Measurements from ENCODE around the gene SLC15A1. TPM values are rescaled to one million over a fixed set of nuclear protein-coding genes. Genes with fewer than 3 reads are reported as not detected.

The SLC15A1 gene
- total RNA-seq, 4 donors from 2014 or later, result not detected

DNA sequence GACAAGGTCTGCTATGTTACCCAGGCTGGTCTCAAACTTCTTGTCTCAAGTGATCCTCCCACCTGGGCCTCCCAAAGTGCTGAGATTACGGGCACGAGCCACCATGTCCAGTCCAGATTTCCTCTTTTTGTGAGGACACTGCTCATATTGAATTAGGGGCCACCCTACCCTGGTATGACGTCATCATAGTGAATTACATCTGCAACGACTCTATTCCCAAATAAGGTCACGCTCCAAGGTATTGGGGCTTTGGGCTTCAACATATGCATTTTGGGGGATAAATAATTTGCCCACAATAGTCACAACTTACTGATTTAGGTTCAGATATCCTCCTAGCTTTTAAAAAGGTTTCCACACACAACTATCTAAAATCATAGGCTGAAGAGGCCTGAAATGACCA is 9.5 kb downstream of the SLC15A1 start:
- Histone ChIP-seq H3K4me3 (no peak overlapping the region), H3K9me3 (peaks cover 0 to 12% (median 0%) of the 10 kb centered on the region in 4 donors), H3K4me1 (no peaks in the 10 kb centered on the region), H3K27ac (no peak overlapping the region), H3K36me3 (no peaks in the 10 kb centered on the region), H3K27me3 (no peaks in the 10 kb centered on the region)
- TF ChIP-seq POLR2A (IDR thresholded peaks at IDR 0.05) (no peak), EP300 (IDR thresholded peaks at IDR 0.05) (no peak)
- 87 to 91% methylated on average over 5 of the region's 5 CpGs for WGBS, 2 donors
- no peak for DNase-seq (ENCODE audit: low spot score in 2 of 2)

GRCh38 chr13:98741741-98742435 is 10.6 kb downstream of the SLC15A1 start:
- 76 to 77% methylated on average over 14 of the region's 14 CpGs for WGBS, 2 donors
- H3K36me3 ChIP-seq, result no peaks in the 10 kb centered on the region
- H3K9me3 ChIP-seq, result peaks cover 0 to 20% (median 0%) of the 10 kb centered on the region in 4 donors
- TF ChIP-seq POLR2A (IDR thresholded peaks at IDR 0.05), result no peak
- no peak for TF ChIP-seq EP300 (IDR thresholded peaks at IDR 0.05)
- no peak for TF ChIP-seq CTCF (IDR thresholded peaks at IDR 0.05)
- no peak overlapping the region for H3K4me3 ChIP-seq
- DNase-seq (ENCODE audit: low spot score in 2 of 2), result no peak
- no peaks in the 10 kb centered on the region for H3K27me3 ChIP-seq
- no peak overlapping the region for H3K27ac ChIP-seq
- H3K4me1 ChIP-seq, result no peaks in the 10 kb centered on the region

DNA sequence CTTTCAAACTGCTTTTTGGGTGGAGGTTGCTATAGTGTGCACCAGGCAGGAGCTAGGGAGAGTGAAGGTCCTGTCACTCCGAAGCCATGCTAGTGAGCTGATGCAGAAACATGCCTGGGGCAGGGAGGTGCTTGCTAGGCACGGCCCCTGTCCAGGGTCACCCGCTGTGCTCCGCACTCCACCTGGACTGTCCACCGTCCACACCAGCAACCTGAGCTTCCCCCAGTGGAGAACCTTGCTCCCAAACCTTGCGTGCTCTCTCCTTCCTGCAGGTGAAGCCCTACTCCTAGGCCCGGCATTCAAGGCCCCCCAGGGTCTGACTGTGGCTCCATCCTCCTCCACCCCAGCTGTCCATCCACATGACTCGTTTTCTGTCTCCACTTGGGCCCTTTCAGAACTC is 12.3 kb downstream of the SLC15A1 start:
- H3K4me1 ChIP-seq, result no peaks in the 10 kb centered on the region
- peaks cover 0 to 20% (median 0%) of the 10 kb centered on the region in 4 donors for H3K9me3 ChIP-seq
- no peaks in the 10 kb centered on the region for H3K27me3 ChIP-seq
- DNase-seq (ENCODE audit: low spot score in 2 of 2), result no peak
- no peak overlapping the region for H3K27ac ChIP-seq
- H3K4me3 ChIP-seq, result no peak overlapping the region
- 87 to 89% methylated on average over 8 of the region's 8 CpGs for WGBS, 2 donors
- TF ChIP-seq EP300 (IDR thresholded peaks at IDR 0.05) (no peak), CTCF (IDR thresholded peaks at IDR 0.05) (no peak), POLR2A (IDR thresholded peaks at IDR 0.05) (no peak)
- no peaks in the 10 kb centered on the region for H3K36me3 ChIP-seq

DNA sequence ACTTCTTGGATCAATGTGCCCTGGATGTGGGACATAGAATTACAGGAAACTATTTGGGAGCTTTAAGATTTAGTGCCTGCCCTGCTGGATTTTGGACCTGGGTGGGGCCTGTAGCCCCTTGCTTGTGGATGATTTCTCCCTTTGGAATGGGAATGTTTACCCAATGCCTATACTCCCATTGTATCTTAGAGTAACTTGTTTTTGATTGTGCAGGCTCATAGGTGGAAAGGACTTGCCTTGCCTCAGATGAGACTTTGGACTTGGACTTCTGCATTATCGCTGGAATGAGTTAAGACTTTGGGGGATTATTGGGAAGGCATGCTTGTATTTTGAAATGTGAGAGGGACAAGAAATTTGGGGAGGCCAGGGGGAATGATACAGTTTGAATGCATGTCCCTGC is 13.5 kb downstream of the SLC15A1 start:
- Histone ChIP-seq H3K9me3 (peaks cover 0 to 20% (median 0%) of the 10 kb centered on the region in 4 donors), H3K4me3 (no peak overlapping the region), H3K4me1 (no peaks in the 10 kb centered on the region), H3K36me3 (no peaks in the 10 kb centered on the region), H3K27ac (no peak overlapping the region), H3K27me3 (no peaks in the 10 kb centered on the region)
- 100% methylated on average over 1 of the region's 1 CpG for WGBS, 2 donors
- DNase-seq (ENCODE audit: low spot score in 2 of 2), result no peak
- TF ChIP-seq POLR2A (IDR thresholded peaks at IDR 0.05) (no peak), CTCF (IDR thresholded peaks at IDR 0.05) (no peak), EP300 (IDR thresholded peaks at IDR 0.05) (no peak)

GRCh38 chr13:98738213-98738612 is 14.3 kb downstream of the SLC15A1 start:
- Histone ChIP-seq H3K4me3 (no peak overlapping the region), H3K27me3 (no peaks in the 10 kb centered on the region), H3K4me1 (no peaks in the 10 kb centered on the region), H3K27ac (no peak overlapping the region), H3K36me3 (no peaks in the 10 kb centered on the region), H3K9me3 (peaks cover 0 to 20% (median 0%) of the 10 kb centered on the region in 4 donors)
- no peak for DNase-seq (ENCODE audit: low spot score in 2 of 2)
- TF ChIP-seq CTCF (IDR thresholded peaks at IDR 0.05), result no peak
- TF ChIP-seq EP300 (IDR thresholded peaks at IDR 0.05), result no peak
- no peak for TF ChIP-seq POLR2A (IDR thresholded peaks at IDR 0.05)
